Natural killer cell (primary cell): ENCODE results near the gene CYP11A1. TPM values are rescaled to one million over a fixed set of nuclear protein-coding genes. Genes with fewer than 3 reads are reported as not detected.
"Not testable (repeated sequence)": the region's sequence is repeated elsewhere in the genome, so short reads cannot be mapped to it uniquely, and the experiment has no call there.

ENCODE experiments used
- ATAC-seq, 3 donors: fragments of 150-1000 bp in 2 of 3; fragments of 200-7000 bp in 1 of 3; cut with Tn5 transposase; 1 replicate in 1 of 3; 2 replicates in 2 of 3; pipeline ENCODE4 v1.10.0; 2021; ENCODE audit warnings: mild to moderate bottlenecking in 2 of 3, moderate library complexity in 2 of 3
- DNase-seq, 2 donors: peaks; one replicate each; pipeline versions ENCODE4 v3.0.0 to v3.0.0-alpha.2; 2013 to 2021; ENCODE audit warnings: mixed read lengths in 1 of 2
- H3K27ac ChIP-seq: one replicate; pipeline ENCODE4 v1.5.1; 2013; ENCODE audit warnings: mild to moderate bottlenecking, low read length
- H3K27me3 ChIP-seq: one replicate; pipeline ENCODE4 v1.6.1; 2013; ENCODE audit warnings: low read length; ENCODE audit not compliant: control insufficient read depth, insufficient read depth
- H3K36me3 ChIP-seq: one replicate; pipeline ENCODE4 v1.6.1; 2013; ENCODE audit warnings: low read length; ENCODE audit not compliant: control insufficient read depth, insufficient read depth
- H3K4me1 ChIP-seq: one replicate; pipeline ENCODE4 v1.6.1; 2013; ENCODE audit warnings: low read length; ENCODE audit not compliant: control insufficient read depth, insufficient read depth
- H3K4me3 ChIP-seq: one replicate; pipeline ENCODE4 v1.5.1; 2013; ENCODE audit warnings: low read length
- H3K9me3 ChIP-seq: one replicate; pipeline ENCODE4 v1.6.1; 2013; ENCODE audit warnings: low read length; ENCODE audit not compliant: control insufficient read depth, insufficient read depth
- H3K27ac Mint-ChIP-seq, 2 donors: one replicate each; pipeline ENCODE4 v1.8.0; 2022; ENCODE audit warnings: mild to moderate bottlenecking in 2 of 2, mixed read lengths in 2 of 2, moderate library complexity in 1 of 2
- H3K27me3 Mint-ChIP-seq, 2 donors: one replicate each; pipeline ENCODE4 v1.8.0; 2022; ENCODE audit warnings: low read depth in 2 of 2, mixed read lengths in 2 of 2
- H3K36me3 Mint-ChIP-seq: one replicate; pipeline ENCODE4 v1.8.0; 2022; ENCODE audit warnings: mixed read lengths
- H3K4me1 Mint-ChIP-seq, 2 donors: one replicate each; pipeline ENCODE4 v1.8.0; 2022; ENCODE audit warnings: mixed read lengths in 2 of 2
- H3K4me3 Mint-ChIP-seq: one replicate; pipeline ENCODE4 v1.8.0; 2022; ENCODE audit warnings: mild to moderate bottlenecking, moderate library complexity, mixed read lengths
- H3K9me3 Mint-ChIP-seq, 2 donors: one replicate each; pipeline ENCODE4 v1.8.0; 2022; ENCODE audit warnings: mixed read lengths in 2 of 2
- CTCF ChIP-seq: fragments of 200-600 bp; IDR thresholded peaks from one replicate; pipeline ENCODE4 v1.8.0; 2022; ENCODE audit warnings: antibody characterized with exemption
- WGBS: methylation state at CpG from one replicate; pipeline ENCODE4 v1.1.7; 2013; ENCODE audit warnings: missing lambda C conversion rate; ENCODE audit not compliant: insufficient coverage; 5-methylcytosine and 5-hydroxymethylcytosine counted together
- intact Hi-C: fragments of 100-400 bp; cut with micrococcal nuclease; formaldehyde crosslinking; loops from one replicate; pipeline ENCODE4 v1.14.2; 2022
- total RNA-seq, 4 donors: library from RNA; stranded (reverse); fragments of 120-200 nt in 1 of 4; gene quantifications; one replicate each; pipeline versions ENCODE4 v1.2.3 to v1.2.4, GENCODE V29; 2013 to 2022

CYP11A1 gene
- total RNA-seq, 3 donors from 2014 or later (not counting 1 experiment from before 2014, with no cell fraction given): 5.1 TPM; not detected in 2

- H3K4me3 ChIP-seq, H3K9me3 ChIP-seq, H3K9me3 Mint-ChIP-seq, H3K36me3 ChIP-seq, H3K27ac ChIP-seq, intact Hi-C loops, H3K27me3 ChIP-seq, DNase-seq, H3K27ac Mint-ChIP-seq, ATAC-seq, H3K4me3 Mint-ChIP-seq, H3K4me1 Mint-ChIP-seq, H3K36me3 Mint-ChIP-seq, H3K4me1 ChIP-seq: not testable (repeated sequence)
- H3K27me3 Mint-ChIP-seq: peaks cover 20 to 23% of the 10 kb centered on the region in 2 donors
- 96% methylated on average over 7 of the region's 7 CpGs for WGBS
Measured at GRCh38 chr15:74357514-74357913, 9.9 kb downstream of the CYP11A1 start.

GRCh38 chr15:74356050-74356449, 11.4 kb downstream of the CYP11A1 start:
- H3K27me3 ChIP-seq, H3K4me1 ChIP-seq, H3K4me3 Mint-ChIP-seq, H3K4me1 Mint-ChIP-seq, H3K9me3 Mint-ChIP-seq, H3K27ac Mint-ChIP-seq, H3K9me3 ChIP-seq, H3K36me3 ChIP-seq, intact Hi-C loops, H3K4me3 ChIP-seq, H3K27ac ChIP-seq, H3K36me3 Mint-ChIP-seq, DNase-seq, ATAC-seq: not testable (repeated sequence)
- peaks cover 20 to 33% of the 10 kb centered on the region in 2 donors for H3K27me3 Mint-ChIP-seq
- 88% methylated on average over 6 of the region's 6 CpGs for WGBS

GRCh38 chr15:74353992-74354391, 13.5 kb downstream of the CYP11A1 start:
- H3K9me3 ChIP-seq, H3K4me1 ChIP-seq, H3K27me3 ChIP-seq, H3K4me3 Mint-ChIP-seq, ATAC-seq, H3K27ac ChIP-seq, H3K4me3 ChIP-seq, H3K9me3 Mint-ChIP-seq, H3K27ac Mint-ChIP-seq, DNase-seq, intact Hi-C loops, H3K36me3 ChIP-seq, H3K4me1 Mint-ChIP-seq, H3K36me3 Mint-ChIP-seq: not testable (repeated sequence)
- H3K27me3 Mint-ChIP-seq: peaks cover 20 to 36% of the 10 kb centered on the region in 2 donors
- WGBS: 87% methylated on average over 2 of the region's 2 CpGs

GRCh38 chr15:74352393-74352910, 15.0 kb downstream of the CYP11A1 start:
- Histone ChIP-seq H3K27ac (no peak overlapping the region), H3K36me3 (no peaks in the 10 kb centered on the region), H3K4me1 (no peaks in the 10 kb centered on the region), H3K9me3 (no peaks in the 10 kb centered on the region), H3K27me3 (no peaks in the 10 kb centered on the region), H3K4me3 (no peak overlapping the region)
- no peak for DNase-seq
- no peaks in the 10 kb centered on the region for H3K36me3 Mint-ChIP-seq
- intact Hi-C loops: no loop called here
- H3K27me3 Mint-ChIP-seq: peaks cover 20 to 36% of the 10 kb centered on the region in 2 donors
- H3K9me3 Mint-ChIP-seq: no peaks in the 10 kb centered on the region
- no peak for ATAC-seq
- no peak overlapping the region for H3K27ac Mint-ChIP-seq
- TF ChIP-seq CTCF: no peak
- no peak overlapping the region for H3K4me3 Mint-ChIP-seq
- no peaks in the 10 kb centered on the region for H3K4me1 Mint-ChIP-seq
- WGBS: 87% methylated on average over 3 of the region's 3 CpGs

- no peaks in the 10 kb centered on the region for H3K4me1 ChIP-seq
- intact Hi-C loops: no loop called here
- H3K36me3 Mint-ChIP-seq: no peaks in the 10 kb centered on the region
- ATAC-seq (no peak), DNase-seq (no peak)
- H3K4me3 ChIP-seq: no peak overlapping the region
- H3K27me3 ChIP-seq: no peaks in the 10 kb centered on the region
- H3K4me3 Mint-ChIP-seq: no peak overlapping the region
- no peaks in the 10 kb centered on the region for H3K36me3 ChIP-seq
- H3K27ac Mint-ChIP-seq: no peak overlapping the region
- H3K4me1 Mint-ChIP-seq: no peaks in the 10 kb centered on the region
- TF ChIP-seq CTCF: no peak
- H3K9me3 Mint-ChIP-seq: no peaks in the 10 kb centered on the region
- 57% methylated on average over 3 of the region's 3 CpGs for WGBS
- peaks cover 20 to 36% of the 10 kb centered on the region in 2 donors for H3K27me3 Mint-ChIP-seq
- no peak overlapping the region for H3K27ac ChIP-seq
- H3K9me3 ChIP-seq: no peaks in the 10 kb centered on the region
Measured at GRCh38 chr15:74351670-74352069, 15.8 kb downstream of the CYP11A1 start.
